ENCODE results near the gene FLNB. TPM values are rescaled to one million over a fixed set of nuclear protein-coding genes. Genes with fewer than 3 reads are reported as not detected.
"Not testable (repeated sequence)": the region's sequence is repeated elsewhere in the genome, so short reads cannot be mapped to it uniquely, and the experiment has no call there.

FLNB gene
- total RNA-seq, 1 experiment from 2014 or later, result 127 TPM

DNA sequence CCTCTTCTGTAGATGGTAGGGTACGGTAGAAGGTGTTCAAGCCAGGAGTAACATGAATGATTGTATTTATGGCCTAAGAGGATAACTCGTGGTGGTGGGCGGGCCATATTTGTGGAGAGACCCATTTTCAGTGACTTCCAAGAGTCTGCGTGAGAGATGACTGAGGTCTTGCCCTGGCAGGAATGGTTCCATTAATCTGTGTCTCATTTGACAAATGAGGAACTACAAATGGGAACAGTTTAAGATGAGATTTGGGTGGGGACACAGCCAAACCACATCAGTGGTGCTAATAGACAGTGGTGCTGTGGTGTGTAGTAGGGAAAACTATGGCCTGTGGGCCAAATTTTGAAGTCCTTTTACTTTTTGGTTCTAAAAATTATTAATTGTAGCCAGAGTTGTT lies 47.1 kb downstream of the FLNB start:
- no peaks in the 10 kb centered on the region for H3K9me3 Mint-ChIP-seq
- H3K36me3 Mint-ChIP-seq, result no peaks in the 10 kb centered on the region
- peaks cover 47% of the 10 kb centered on the region for H3K4me1 Mint-ChIP-seq
- H3K4me3 Mint-ChIP-seq, result no peak overlapping the region
- CTCF ChIA-PET, result no interaction called here
- no peaks in the 10 kb centered on the region for H3K27me3 Mint-ChIP-seq (ENCODE audit: low read depth)
- TF ChIP-seq JUN (CRISPR knock-in tag; IDR thresholded peaks at IDR 0.05) (no peak), KAT7 (CRISPR knock-in tag; IDR thresholded peaks at IDR 0.05; ENCODE audit: borderline replicate concordance) (no peak), CREB1 (CRISPR knock-in tag; IDR thresholded peaks at IDR 0.05) (no peak), RELA (CRISPR knock-in tag; IDR thresholded peaks at IDR 0.05; ENCODE audit: borderline replicate concordance) (no peak), NR1H2 (CRISPR knock-in tag; IDR thresholded peaks at IDR 0.05) (no peak), JAZF1 (CRISPR knock-in tag; IDR thresholded peaks at IDR 0.05) (no peak), IRF1 (CRISPR knock-in tag; IDR thresholded peaks at IDR 0.05) (no peak)
- TF ChIP-seq, protein P1, sequence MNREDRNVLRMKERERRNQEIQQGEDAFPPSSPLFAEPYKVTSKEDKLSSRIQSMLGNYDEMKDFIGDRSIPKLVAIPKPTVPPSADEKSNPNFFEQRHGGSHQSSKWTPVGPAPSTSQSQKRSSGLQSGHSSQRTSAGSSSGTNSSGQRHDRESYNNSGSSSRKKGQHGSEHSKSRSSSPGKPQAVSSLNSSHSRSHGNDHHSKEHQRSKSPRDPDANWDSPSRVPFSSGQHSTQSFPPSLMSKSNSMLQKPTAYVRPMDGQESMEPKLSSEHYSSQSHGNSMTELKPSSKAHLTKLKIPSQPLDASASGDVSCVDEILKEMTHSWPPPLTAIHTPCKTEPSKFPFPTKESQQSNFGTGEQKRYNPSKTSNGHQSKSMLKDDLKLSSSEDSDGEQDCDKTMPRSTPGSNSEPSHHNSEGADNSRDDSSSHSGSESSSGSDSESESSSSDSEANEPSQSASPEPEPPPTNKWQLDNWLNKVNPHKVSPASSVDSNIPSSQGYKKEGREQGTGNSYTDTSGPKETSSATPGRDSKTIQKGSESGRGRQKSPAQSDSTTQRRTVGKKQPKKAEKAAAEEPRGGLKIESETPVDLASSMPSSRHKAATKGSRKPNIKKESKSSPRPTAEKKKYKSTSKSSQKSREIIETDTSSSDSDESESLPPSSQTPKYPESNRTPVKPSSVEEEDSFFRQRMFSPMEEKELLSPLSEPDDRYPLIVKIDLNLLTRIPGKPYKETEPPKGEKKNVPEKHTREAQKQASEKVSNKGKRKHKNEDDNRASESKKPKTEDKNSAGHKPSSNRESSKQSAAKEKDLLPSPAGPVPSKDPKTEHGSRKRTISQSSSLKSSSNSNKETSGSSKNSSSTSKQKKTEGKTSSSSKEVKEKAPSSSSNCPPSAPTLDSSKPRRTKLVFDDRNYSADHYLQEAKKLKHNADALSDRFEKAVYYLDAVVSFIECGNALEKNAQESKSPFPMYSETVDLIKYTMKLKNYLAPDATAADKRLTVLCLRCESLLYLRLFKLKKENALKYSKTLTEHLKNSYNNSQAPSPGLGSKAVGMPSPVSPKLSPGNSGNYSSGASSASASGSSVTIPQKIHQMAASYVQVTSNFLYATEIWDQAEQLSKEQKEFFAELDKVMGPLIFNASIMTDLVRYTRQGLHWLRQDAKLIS (CRISPR knock-in tag; IDR thresholded peaks at IDR 0.05; ENCODE audit: borderline replicate concordance), result no peak
- TF ChIP-seq, protein P2, sequence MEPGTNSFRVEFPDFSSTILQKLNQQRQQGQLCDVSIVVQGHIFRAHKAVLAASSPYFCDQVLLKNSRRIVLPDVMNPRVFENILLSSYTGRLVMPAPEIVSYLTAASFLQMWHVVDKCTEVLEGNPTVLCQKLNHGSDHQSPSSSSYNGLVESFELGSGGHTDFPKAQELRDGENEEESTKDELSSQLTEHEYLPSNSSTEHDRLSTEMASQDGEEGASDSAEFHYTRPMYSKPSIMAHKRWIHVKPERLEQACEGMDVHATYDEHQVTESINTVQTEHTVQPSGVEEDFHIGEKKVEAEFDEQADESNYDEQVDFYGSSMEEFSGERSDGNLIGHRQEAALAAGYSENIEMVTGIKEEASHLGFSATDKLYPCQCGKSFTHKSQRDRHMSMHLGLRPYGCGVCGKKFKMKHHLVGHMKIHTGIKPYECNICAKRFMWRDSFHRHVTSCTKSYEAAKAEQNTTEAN (CRISPR knock-in tag; IDR thresholded peaks at IDR 0.05), result no peak
- TF ChIP-seq, protein P3, sequence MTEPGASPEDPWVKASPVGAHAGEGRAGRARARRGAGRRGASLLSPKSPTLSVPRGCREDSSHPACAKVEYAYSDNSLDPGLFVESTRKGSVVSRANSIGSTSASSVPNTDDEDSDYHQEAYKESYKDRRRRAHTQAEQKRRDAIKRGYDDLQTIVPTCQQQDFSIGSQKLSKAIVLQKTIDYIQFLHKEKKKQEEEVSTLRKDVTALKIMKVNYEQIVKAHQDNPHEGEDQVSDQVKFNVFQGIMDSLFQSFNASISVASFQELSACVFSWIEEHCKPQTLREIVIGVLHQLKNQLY (CRISPR knock-in tag; IDR thresholded peaks at IDR 0.05), result no peak
- H3K27ac Mint-ChIP-seq, result peak overlapping the region; percentile 69
- DNase-seq (ENCODE audit: low spot score), result no peak
- ATAC-seq, result no peak
- POLR2A ChIA-PET, result no interaction called here

DNA sequence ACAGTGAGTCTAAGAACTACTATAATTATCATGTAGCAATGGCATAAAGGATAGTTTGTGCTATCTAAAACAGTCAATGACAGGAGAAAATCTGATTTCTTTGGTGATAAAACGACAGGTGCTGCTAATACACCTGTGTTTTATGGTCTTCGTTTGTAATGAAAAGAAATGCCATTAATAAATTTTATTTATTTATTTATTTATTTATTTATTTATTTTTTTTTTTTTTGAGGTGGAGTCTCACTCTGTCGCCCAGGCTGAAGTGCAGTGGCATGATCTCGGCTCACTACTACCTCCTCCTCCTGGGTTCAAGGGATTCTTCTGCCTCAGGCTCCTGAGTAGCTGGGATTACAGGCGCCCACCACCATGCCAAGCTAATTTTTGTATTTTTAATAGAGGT lies 47.7 kb downstream of the FLNB start:
- H3K27me3 Mint-ChIP-seq (ENCODE audit: low read depth); CTCF ChIA-PET; H3K9me3 Mint-ChIP-seq; ATAC-seq; H3K36me3 Mint-ChIP-seq; H3K4me3 Mint-ChIP-seq; H3K27ac Mint-ChIP-seq; DNase-seq (ENCODE audit: low spot score); POLR2A ChIA-PET: not testable (repeated sequence)
- H3K4me1 Mint-ChIP-seq, result peaks cover 46% of the 10 kb centered on the region

GRCh38 chr3:58058361-58059263 lies 50.4 kb downstream of the FLNB start:
- Mint-ChIP-seq H3K27me3 (ENCODE audit: low read depth) (no peaks in the 10 kb centered on the region), H3K4me3 (no peak overlapping the region), H3K4me1 (peaks cover 54% of the 10 kb centered on the region), H3K36me3 (no peaks in the 10 kb centered on the region), H3K9me3 (no peaks in the 10 kb centered on the region), H3K27ac (peak overlapping the region; percentile 87)
- TF ChIP-seq ZNF263 (CRISPR knock-in tag; IDR thresholded peaks at IDR 0.05; ENCODE audit: low read depth), result no peak
- TF ChIP-seq, protein P2 (CRISPR knock-in tag; IDR thresholded peaks at IDR 0.05), result no peak
- TF ChIP-seq ETV6 (CRISPR knock-in tag; IDR thresholded peaks at IDR 0.05), result no peak
- TF ChIP-seq, protein P4, sequence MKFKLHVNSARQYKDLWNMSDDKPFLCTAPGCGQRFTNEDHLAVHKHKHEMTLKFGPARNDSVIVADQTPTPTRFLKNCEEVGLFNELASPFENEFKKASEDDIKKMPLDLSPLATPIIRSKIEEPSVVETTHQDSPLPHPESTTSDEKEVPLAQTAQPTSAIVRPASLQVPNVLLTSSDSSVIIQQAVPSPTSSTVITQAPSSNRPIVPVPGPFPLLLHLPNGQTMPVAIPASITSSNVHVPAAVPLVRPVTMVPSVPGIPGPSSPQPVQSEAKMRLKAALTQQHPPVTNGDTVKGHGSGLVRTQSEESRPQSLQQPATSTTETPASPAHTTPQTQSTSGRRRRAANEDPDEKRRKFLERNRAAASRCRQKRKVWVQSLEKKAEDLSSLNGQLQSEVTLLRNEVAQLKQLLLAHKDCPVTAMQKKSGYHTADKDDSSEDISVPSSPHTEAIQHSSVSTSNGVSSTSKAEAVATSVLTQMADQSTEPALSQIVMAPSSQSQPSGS (CRISPR knock-in tag; IDR thresholded peaks at IDR 0.05; ENCODE audit: borderline replicate concordance, low read depth), result no peak
- no peak for TF ChIP-seq HMGXB4 (CRISPR knock-in tag; IDR thresholded peaks at IDR 0.05)
- TF ChIP-seq OVOL2 (CRISPR knock-in tag; IDR thresholded peaks at IDR 0.05; ENCODE audit: borderline replicate concordance), result no peak
- TF ChIP-seq MXD4 (CRISPR knock-in tag; IDR thresholded peaks at IDR 0.05; ENCODE audit: borderline replicate concordance), result no peak
- no peak for TF ChIP-seq ZNF396 (CRISPR knock-in tag; IDR thresholded peaks at IDR 0.05; ENCODE audit: borderline replicate concordance)
- no peak for TF ChIP-seq NR1H2 (CRISPR knock-in tag; IDR thresholded peaks at IDR 0.05)
- ChIA-PET POLR2A (no interaction called here), CTCF (interaction anchor here (1.6 to 2.6 kb wide), 4 partner anchors 38 to 108 kb away, joined by 3 to 12 read pairs (median 8); partner anchors contain the start of gene FLNB)
- ATAC-seq, result no peak
- no peak for DNase-seq (ENCODE audit: low spot score)
